Smooth muscle cell (in vitro differentiated cells): ENCODE results near the gene MRPL42. TPM values are rescaled to one million over a fixed set of nuclear protein-coding genes. Genes with fewer than 3 reads are reported as not detected.

Experiments used
- DNase-seq: peaks from one replicate; lab custom pipeline; 2025; ENCODE audit not compliant: unreplicated experiment; lab: John Stamatoyannopoulos, UW
- H2AFZ ChIP-seq: fragments of 200-600 bp; sonication (generic); 2 replicates; pipeline ENCODE4 v1.6.0; 2016; ENCODE audit warnings: antibody characterized with exemption, low read depth, mild to moderate bottlenecking
- H3F3A ChIP-seq: fragments of 200-600 bp; sonication (generic); 2 replicates; pipeline ENCODE4 v1.6.0; 2017; ENCODE audit warnings: antibody characterized with exemption, low read depth
- H3K27ac ChIP-seq: fragments of 200-600 bp; sonication (generic); 2 replicates; pipeline ENCODE4 v1.5.1; 2016; ENCODE audit warnings: low read depth, mild to moderate bottlenecking
- H3K27me3 ChIP-seq: fragments of 200-600 bp; sonication (generic); 2 replicates; pipeline ENCODE4 v1.6.1; 2016; ENCODE audit warnings: low read depth, mild to moderate bottlenecking
- H3K36me3 ChIP-seq: fragments of 200-600 bp; sonication (generic); 2 replicates; pipeline ENCODE4 v1.5.1; 2016; ENCODE audit warnings: low read depth
- H3K4me1 ChIP-seq: fragments of 200-600 bp; sonication (generic); 2 replicates; pipeline ENCODE4 v1.5.1; 2016; ENCODE audit warnings: low read depth
- H3K4me2 ChIP-seq: fragments of 200-600 bp; sonication (generic); 2 replicates; pipeline ENCODE4 v1.6.0; 2016; ENCODE audit warnings: mild to moderate bottlenecking
- H3K4me3 ChIP-seq: fragments of 200-600 bp; sonication (generic); 2 replicates; pipeline ENCODE4 v1.5.1; 2016; ENCODE audit warnings: mild to moderate bottlenecking
- H3K79me2 ChIP-seq: fragments of 200-600 bp; sonication (generic); 2 replicates; pipeline ENCODE4 v1.6.0; 2016; ENCODE audit warnings: low read depth, mild to moderate bottlenecking
- H3K9ac ChIP-seq: fragments of 200-600 bp; sonication (generic); 2 replicates; pipeline ENCODE4 v1.6.0; 2016; ENCODE audit warnings: low read depth
- H3K9me3 ChIP-seq: fragments of 200-600 bp; sonication (generic); replicated peaks from 2 replicates; pipeline ENCODE4 v1.5.1; 2016; ENCODE audit warnings: low read depth
- H4K20me1 ChIP-seq: fragments of 200-600 bp; sonication (generic); 2 replicates; pipeline ENCODE4 v1.6.0; 2016; ENCODE audit warnings: low read depth
- WGBS: methylation state at CpG from one replicate; pipeline ENCODE4 v1.1.7; 2016; ENCODE audit warnings: low lambda C conversion rate; 5-methylcytosine and 5-hydroxymethylcytosine counted together
- polyA plus RNA-seq: library from polyadenylated mRNA; unstranded; fragments of >200 nt; fragmentation: Nextera tagmentation; extraction: Ambion mirVana; gene quantifications from 2 replicates; pipeline ENCODE4 v1.2.1, GENCODE V29; 2016
- total RNA-seq: library from RNA; depleted of rRNA; stranded (reverse); fragments of >200 nt; gene quantifications from 2 replicates; pipeline ENCODE4 v1.2.3, GENCODE V29; 2014
- TF ChIP-seq, protein P1 (sequence below): fragments of 200-600 bp; sonication (generic); IDR thresholded peaks from 2 replicates; pipeline ENCODE4 v1.5.1; 2017; ENCODE audit warnings: borderline replicate concordance, mild to moderate bottlenecking, antibody characterized with exemption; ENCODE audit not compliant: insufficient read depth, poor library complexity, severe bottlenecking

The MRPL42 gene
- total and polyA plus RNA-seq, 2 experiments from 2014 or later = 82.8 to 113 TPM

DNA sequence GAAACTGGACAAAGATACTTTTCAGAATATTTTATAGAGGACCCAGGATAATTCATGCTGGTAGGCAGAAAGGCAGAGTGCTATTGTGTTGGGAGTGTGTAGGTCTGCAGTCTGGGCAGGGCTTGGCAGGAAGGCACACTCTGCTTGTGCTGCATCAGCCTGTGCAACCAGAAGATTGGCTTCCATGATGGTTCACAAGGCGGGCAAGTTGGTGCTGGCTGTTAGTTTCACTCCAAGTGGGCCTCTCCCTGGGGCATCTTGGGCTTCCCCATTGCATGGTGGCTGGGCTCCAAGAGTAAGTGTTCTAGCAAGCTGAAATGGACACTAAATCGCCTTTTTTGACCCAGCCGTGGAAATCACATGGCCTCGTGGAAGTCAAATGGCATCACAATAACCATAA lies 23.7 kb upstream of the MRPL42 start:
- Histone ChIP-seq H3K4me2 (no peak overlapping the region), H3K79me2 (peaks cover 31% of the 10 kb centered on the region), H4K20me1 (peaks cover 29% of the 10 kb centered on the region), H3K27ac (peak overlapping the region; percentile 93), H2AFZ (no peak overlapping the region), H3F3A (no peaks in the 10 kb centered on the region), H3K27me3 (no peaks in the 10 kb centered on the region), H3K4me1 (peaks cover 28% of the 10 kb centered on the region), H3K36me3 (no peaks in the 10 kb centered on the region), H3K9me3 (no peaks in the 10 kb centered on the region), H3K9ac (no peak overlapping the region), H3K4me3 (no peak overlapping the region)
- 92% methylated on average over 4 of the region's 4 CpGs for WGBS
- TF ChIP-seq, protein P1, sequence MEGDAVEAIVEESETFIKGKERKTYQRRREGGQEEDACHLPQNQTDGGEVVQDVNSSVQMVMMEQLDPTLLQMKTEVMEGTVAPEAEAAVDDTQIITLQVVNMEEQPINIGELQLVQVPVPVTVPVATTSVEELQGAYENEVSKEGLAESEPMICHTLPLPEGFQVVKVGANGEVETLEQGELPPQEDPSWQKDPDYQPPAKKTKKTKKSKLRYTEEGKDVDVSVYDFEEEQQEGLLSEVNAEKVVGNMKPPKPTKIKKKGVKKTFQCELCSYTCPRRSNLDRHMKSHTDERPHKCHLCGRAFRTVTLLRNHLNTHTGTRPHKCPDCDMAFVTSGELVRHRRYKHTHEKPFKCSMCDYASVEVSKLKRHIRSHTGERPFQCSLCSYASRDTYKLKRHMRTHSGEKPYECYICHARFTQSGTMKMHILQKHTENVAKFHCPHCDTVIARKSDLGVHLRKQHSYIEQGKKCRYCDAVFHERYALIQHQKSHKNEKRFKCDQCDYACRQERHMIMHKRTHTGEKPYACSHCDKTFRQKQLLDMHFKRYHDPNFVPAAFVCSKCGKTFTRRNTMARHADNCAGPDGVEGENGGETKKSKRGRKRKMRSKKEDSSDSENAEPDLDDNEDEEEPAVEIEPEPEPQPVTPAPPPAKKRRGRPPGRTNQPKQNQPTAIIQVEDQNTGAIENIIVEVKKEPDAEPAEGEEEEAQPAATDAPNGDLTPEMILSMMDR = no peak
- no peak for DNase-seq

DNA sequence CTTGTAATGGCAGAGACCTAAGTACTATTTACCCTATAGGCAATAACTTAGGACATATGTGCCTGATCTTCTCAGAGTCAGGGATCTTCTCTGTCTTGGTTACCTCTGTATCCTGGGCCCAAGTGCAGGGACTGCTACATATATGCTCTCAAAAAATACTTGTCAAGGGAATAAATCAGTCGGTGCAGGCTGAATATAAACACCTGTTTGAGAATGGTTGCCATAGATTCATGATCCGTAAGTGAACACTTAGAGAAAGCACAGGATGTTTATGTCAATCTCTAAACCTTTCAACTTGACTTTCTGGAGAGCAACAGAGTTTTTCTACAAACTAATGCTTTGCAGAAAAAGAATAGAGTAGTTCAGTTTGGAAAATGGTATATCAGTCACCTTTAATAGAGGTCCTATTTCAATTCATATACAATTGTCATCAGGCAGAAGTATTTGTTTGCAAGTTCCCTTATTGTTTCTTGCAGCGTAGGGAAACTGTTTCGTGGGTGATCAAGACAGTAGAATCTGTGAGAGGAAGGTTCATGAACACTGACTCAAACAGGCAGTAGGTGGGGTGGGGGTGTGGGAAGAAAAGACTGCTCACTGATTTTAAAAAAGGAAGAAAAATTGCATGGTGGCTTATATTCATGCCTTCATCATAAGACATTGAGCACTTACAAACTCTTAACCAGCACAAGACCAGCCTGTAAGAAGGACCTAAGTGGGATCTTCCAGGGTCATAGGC lies 19.6 kb upstream of the MRPL42 start:
- Histone ChIP-seq H3K9me3 (no peaks in the 10 kb centered on the region), H3K9ac (no peak overlapping the region), H3K27me3 (no peaks in the 10 kb centered on the region), H2AFZ (no peak overlapping the region), H3K4me2 (no peak overlapping the region), H3K4me1 (peaks cover 7% of the 10 kb centered on the region), H3K27ac (no peak overlapping the region), H4K20me1 (no peaks in the 10 kb centered on the region), H3K36me3 (no peaks in the 10 kb centered on the region), H3F3A (no peaks in the 10 kb centered on the region), H3K4me3 (no peak overlapping the region), H3K79me2 (no peaks in the 10 kb centered on the region)
- 89% methylated on average over 4 of the region's 4 CpGs for WGBS
- TF ChIP-seq, protein P1 = no peak
- no peak for DNase-seq

DNA sequence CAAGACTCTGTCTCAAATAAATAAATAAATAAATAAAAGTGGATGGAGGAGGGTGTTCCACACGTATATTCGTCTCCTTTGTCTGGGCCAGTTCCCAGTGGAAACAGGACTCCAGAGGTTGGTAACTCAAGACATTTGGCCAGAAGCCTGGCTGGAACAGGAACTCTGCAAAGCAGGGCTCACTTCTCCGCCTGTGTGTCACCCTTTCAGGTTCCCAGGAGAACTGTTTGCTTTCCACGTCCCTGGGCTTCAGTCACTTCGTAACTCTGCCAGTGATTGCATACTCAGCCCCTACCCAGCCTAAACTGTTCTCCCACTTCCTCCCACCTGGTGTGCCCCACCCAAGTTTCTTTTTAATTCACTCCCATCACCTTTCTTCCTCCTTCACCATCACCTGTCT lies 18.5 kb upstream of the MRPL42 start:
- WGBS = 87% methylated on average over 5 of the region's 5 CpGs
- Histone ChIP-seq H3K79me2 (no peaks in the 10 kb centered on the region), H3K9me3 (no peaks in the 10 kb centered on the region), H3K4me3 (no peak overlapping the region), H3K4me1 (no peaks in the 10 kb centered on the region), H3K4me2 (no peak overlapping the region), H3K27me3 (no peaks in the 10 kb centered on the region), H2AFZ (no peak overlapping the region), H3F3A (no peaks in the 10 kb centered on the region), H3K36me3 (no peaks in the 10 kb centered on the region), H3K9ac (no peak overlapping the region), H4K20me1 (no peaks in the 10 kb centered on the region), H3K27ac (no peak overlapping the region)
- DNase-seq = no peak
- TF ChIP-seq, protein P1 = no peak

DNA sequence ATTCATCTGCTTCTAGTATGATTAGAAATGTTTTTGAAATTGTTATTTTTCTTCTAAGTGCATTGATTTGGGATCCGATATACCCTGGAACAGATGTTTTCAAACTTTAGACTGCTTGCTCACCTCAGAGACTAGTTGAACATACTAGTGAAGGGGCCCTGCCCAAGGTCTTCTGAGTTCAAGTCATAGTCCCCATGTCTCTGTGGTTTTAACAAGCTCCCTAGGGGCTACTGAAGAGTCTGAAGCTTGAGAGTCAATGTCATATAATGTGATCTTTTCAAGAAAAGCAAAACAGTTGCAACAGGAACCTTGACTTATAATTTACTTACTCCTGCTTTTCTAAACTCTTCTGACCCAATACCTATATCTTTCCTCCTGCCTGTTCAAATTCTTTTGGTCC lies 18.0 kb upstream of the MRPL42 start:
- Histone ChIP-seq H3K9ac (no peak overlapping the region), H3K36me3 (no peaks in the 10 kb centered on the region), H3K4me1 (no peaks in the 10 kb centered on the region), H3K79me2 (no peaks in the 10 kb centered on the region), H4K20me1 (no peaks in the 10 kb centered on the region), H3K4me3 (no peak overlapping the region), H3F3A (no peaks in the 10 kb centered on the region), H3K4me2 (no peak overlapping the region), H3K9me3 (no peaks in the 10 kb centered on the region), H3K27ac (no peak overlapping the region), H2AFZ (no peak overlapping the region), H3K27me3 (no peaks in the 10 kb centered on the region)
- DNase-seq = no peak
- WGBS = 97% methylated on average over 1 of the region's 1 CpG
- TF ChIP-seq, protein P1 = no peak
